SJSA1 (cell line): ENCODE measurements around the gene RPRD2. TPM values are rescaled to one million over a fixed set of nuclear protein-coding genes. Genes with fewer than 3 reads are reported as not detected.
A peak's percentile ranks its signal among the peaks of the same experiment; 100 is the strongest.

ENCODE experiments used
- DNase-seq, 2 experiments: peaks; one replicate each; pipeline ENCODE4 v3.0.0-alpha.2; 2015 to 2020; ENCODE audit warnings: low spot score in 2 of 2, low read depth in 1 of 2
- H3K27ac ChIP-seq: fragments of 250-450 bp; sonication (Bioruptor Pico); 2 replicates; pipeline ENCODE4 v1.5.1; 2020; ENCODE audit warnings: mild to moderate bottlenecking, moderate library complexity
- H3K27me3 ChIP-seq: fragments of 250-450 bp; sonication (Bioruptor Pico); replicated peaks from 2 replicates; pipeline ENCODE4 v1.5.1; 2020; ENCODE audit warnings: mild to moderate bottlenecking, moderate library complexity
- H3K36me3 ChIP-seq: fragments of 250-450 bp; sonication (Bioruptor Pico); 2 replicates; pipeline ENCODE4 v1.5.1; 2020; ENCODE audit warnings: mild to moderate bottlenecking
- H3K4me1 ChIP-seq: fragments of 250-450 bp; sonication (Bioruptor Pico); replicated peaks from 2 replicates; pipeline ENCODE4 v1.6.1; 2021; ENCODE audit warnings: mild to moderate bottlenecking
- H3K4me3 ChIP-seq: fragments of 250-450 bp; sonication (Bioruptor Pico); 2 replicates; pipeline ENCODE4 v1.5.1; 2020; ENCODE audit warnings: mild to moderate bottlenecking
- H3K9me3 ChIP-seq: fragments of 250-450 bp; sonication (Bioruptor Pico); replicated peaks from 2 replicates; pipeline ENCODE4 v1.5.1; 2020; ENCODE audit warnings: mild to moderate bottlenecking
- total RNA-seq: library from RNA; depleted of rRNA; stranded (reverse); fragments of >200 nt; shearing (Covaris generic); gene quantifications from 2 replicates; pipeline ENCODE4 v1.2.3, GENCODE V29; 2014

The RPRD2 gene
- total RNA-seq, 1 experiment from 2014 or later, result 9.9 TPM

GRCh38 chr1:150466964-150467363, 103.0 kb downstream of the RPRD2 start:
- no peaks in the 10 kb centered on the region for H3K4me1 ChIP-seq
- no peak overlapping the region for H3K27ac ChIP-seq
- H3K4me3 ChIP-seq, result no peak overlapping the region
- no peak for DNase-seq
- H3K9me3 ChIP-seq, result no peaks in the 10 kb centered on the region
- peaks cover 43% of the 10 kb centered on the region for H3K36me3 ChIP-seq
- H3K27me3 ChIP-seq, result no peaks in the 10 kb centered on the region

GRCh38 chr1:150469291-150469690, 105.3 kb downstream of the RPRD2 start:
- H3K4me3 ChIP-seq, result no peak overlapping the region
- no peaks in the 10 kb centered on the region for H3K9me3 ChIP-seq
- no peak overlapping the region for H3K27ac ChIP-seq
- peaks cover 5% of the 10 kb centered on the region; the same call in 1 of the 2 replicates for H3K27me3 ChIP-seq
- H3K36me3 ChIP-seq, result peaks cover 55% of the 10 kb centered on the region
- DNase-seq, result no peak
- no peaks in the 10 kb centered on the region for H3K4me1 ChIP-seq

GRCh38 chr1:150472601-150473200, 108.8 kb downstream of the RPRD2 start:
- Histone ChIP-seq H3K27me3 (peaks cover 11% of the 10 kb centered on the region; the same call in 1 of the 2 replicates), H3K27ac (no peak overlapping the region), H3K36me3 (peaks cover 38% of the 10 kb centered on the region), H3K4me1 (peaks cover 21% of the 10 kb centered on the region), H3K9me3 (no peaks in the 10 kb centered on the region), H3K4me3 (no peak overlapping the region)
- DNase-seq, result no peak

DNA sequence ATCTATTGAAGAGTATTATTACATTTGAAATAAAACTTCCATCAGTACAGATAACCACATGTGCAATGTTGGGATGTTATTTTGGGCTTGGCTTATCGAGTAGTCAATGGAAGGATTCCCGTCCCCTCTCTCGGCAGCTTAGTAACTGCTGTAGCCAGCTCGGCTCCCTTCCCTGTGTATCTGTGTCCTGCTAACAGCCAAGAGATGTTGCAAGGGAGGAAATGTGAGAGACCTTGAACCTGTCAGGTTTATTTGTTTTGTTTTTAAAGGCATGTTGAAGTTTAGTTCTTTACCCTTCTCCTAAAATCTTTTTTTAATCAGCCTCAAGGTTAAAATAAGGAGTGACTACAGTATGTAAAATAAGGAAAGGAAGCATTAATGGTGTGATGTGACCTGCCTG, 109.7 kb downstream of the RPRD2 start:
- H3K27ac ChIP-seq, result no peak overlapping the region
- H3K4me3 ChIP-seq, result no peak overlapping the region
- peaks cover 26% of the 10 kb centered on the region for H3K4me1 ChIP-seq
- no peaks in the 10 kb centered on the region for H3K9me3 ChIP-seq
- peaks cover 11% of the 10 kb centered on the region; the same call in 1 of the 2 replicates for H3K27me3 ChIP-seq
- H3K36me3 ChIP-seq, result peaks cover 38% of the 10 kb centered on the region
- DNase-seq, result no peak

GRCh38 chr1:150474869-150475268, 110.9 kb downstream of the RPRD2 start:
- peaks cover 26% of the 10 kb centered on the region for H3K4me1 ChIP-seq
- H3K36me3 ChIP-seq, result peaks cover 35% of the 10 kb centered on the region
- H3K27me3 ChIP-seq, result peaks cover 20% of the 10 kb centered on the region
- no peak for DNase-seq
- no peak overlapping the region for H3K27ac ChIP-seq
- no peaks in the 10 kb centered on the region for H3K9me3 ChIP-seq
- no peak overlapping the region for H3K4me3 ChIP-seq

- Histone ChIP-seq H3K9me3 (no peaks in the 10 kb centered on the region), H3K36me3 (peaks cover 16% of the 10 kb centered on the region), H3K27ac (no peak overlapping the region), H3K4me3 (no peak overlapping the region), H3K27me3 (peaks cover 20% of the 10 kb centered on the region), H3K4me1 (peaks cover 26% of the 10 kb centered on the region)
- DNase-seq, result peak; percentile 61 to 79
These were observed 112.8 kb downstream of the RPRD2 start for GRCh38 chr1:150476754-150477153.

- Histone ChIP-seq H3K4me1 (peaks cover 26% of the 10 kb centered on the region), H3K27me3 (peaks cover 20% of the 10 kb centered on the region), H3K4me3 (no peak overlapping the region), H3K27ac (no peak overlapping the region), H3K9me3 (no peaks in the 10 kb centered on the region), H3K36me3 (peaks cover 10% of the 10 kb centered on the region)
- no peak for DNase-seq
These were observed 113.4 kb downstream of the RPRD2 start for GRCh38 chr1:150477320-150477719.

DNA sequence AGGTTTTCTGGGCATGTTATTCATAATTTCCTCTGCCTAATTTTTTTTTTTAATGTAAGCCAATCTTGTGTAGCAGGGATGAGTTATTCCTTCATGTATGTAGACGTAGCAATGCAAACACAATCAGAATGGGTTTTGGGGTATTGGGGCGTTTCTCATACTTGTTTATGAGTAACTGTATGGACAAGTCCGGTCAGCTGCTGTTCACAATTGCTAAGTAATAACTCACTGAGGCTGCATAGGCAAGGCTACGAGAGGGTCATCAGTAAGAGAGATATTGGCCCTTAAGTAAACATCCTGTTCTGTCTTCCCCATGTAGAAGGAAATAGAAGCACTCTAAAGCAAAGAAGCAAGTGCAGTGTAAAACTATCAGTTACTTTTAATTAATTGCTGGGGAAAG, 113.8 kb downstream of the RPRD2 start:
- Histone ChIP-seq H3K9me3 (no peaks in the 10 kb centered on the region), H3K4me3 (no peak overlapping the region), H3K4me1 (peaks cover 26% of the 10 kb centered on the region), H3K27ac (no peak overlapping the region), H3K27me3 (peaks cover 20% of the 10 kb centered on the region), H3K36me3 (peaks cover 6% of the 10 kb centered on the region)
- DNase-seq, result no peak

DNA sequence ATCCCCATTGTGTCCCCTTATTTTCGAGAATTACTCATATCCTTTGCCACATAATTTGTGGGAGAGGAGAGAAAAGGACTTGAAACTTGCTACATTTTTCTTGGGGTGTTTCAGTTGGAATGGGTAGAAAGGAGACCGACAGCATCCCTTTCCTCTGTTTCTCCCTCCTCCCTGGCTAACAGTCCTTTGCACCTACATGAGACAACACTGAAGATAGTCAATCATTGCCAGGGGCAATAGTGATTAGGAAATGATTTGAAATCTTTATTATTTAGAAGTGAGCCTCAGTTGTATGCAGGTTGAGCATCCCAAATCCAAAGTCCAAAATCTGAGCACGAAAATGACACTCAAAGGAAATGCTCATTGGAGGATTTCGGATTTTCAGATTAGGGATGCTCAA, 115.4 kb downstream of the RPRD2 start:
- no peak overlapping the region for H3K4me3 ChIP-seq
- H3K27ac ChIP-seq, result no peak overlapping the region
- no peaks in the 10 kb centered on the region for H3K36me3 ChIP-seq

DNA sequence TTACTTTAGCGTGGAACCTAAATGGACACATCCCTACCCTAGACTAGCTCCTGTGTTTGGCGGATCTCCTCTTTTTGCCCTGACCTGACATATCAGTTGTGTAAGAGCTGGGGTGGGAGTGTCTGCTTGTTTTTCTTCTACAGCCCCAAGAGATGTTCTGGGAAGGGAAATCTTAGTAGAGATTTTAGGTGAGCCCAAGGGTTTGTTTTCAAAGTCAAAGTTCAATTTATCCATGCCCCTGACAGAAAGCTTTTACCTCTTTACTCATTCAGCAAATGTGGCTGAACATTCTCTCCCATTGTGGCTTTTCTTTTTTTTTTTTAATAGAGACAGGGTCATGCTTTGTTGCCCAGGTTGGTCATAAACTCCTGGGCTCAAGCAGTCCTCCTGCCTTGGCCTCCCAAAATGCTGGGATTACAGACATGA, 116.0 kb downstream of the RPRD2 start:
- peaks cover 15% of the 10 kb centered on the region for H3K27me3 ChIP-seq
- no peak for DNase-seq
- no peaks in the 10 kb centered on the region for H3K9me3 ChIP-seq
- no peak overlapping the region for H3K4me3 ChIP-seq
- H3K36me3 ChIP-seq, result no peaks in the 10 kb centered on the region
- peaks cover 30% of the 10 kb centered on the region for H3K4me1 ChIP-seq
- H3K27ac ChIP-seq, result no peak overlapping the region

More for the DNA sequence above, 115.4 kb downstream of the RPRD2 start:
- H3K9me3 ChIP-seq, result no peaks in the 10 kb centered on the region
- H3K4me1 ChIP-seq, result peaks cover 26% of the 10 kb centered on the region
- peaks cover 15% of the 10 kb centered on the region for H3K27me3 ChIP-seq
- no peak for DNase-seq

- H3K27me3 ChIP-seq, result peaks cover 4% of the 10 kb centered on the region
- H3K27ac ChIP-seq, result no peak overlapping the region
- DNase-seq, result no peak
- no peak overlapping the region for H3K4me3 ChIP-seq
- no peaks in the 10 kb centered on the region for H3K9me3 ChIP-seq
- H3K4me1 ChIP-seq, result peaks cover 12% of the 10 kb centered on the region; the same call in 1 of the 2 replicates
- peaks cover 8% of the 10 kb centered on the region for H3K36me3 ChIP-seq
These were observed 120.5 kb downstream of the RPRD2 start for GRCh38 chr1:150484431-150484830.

DNA sequence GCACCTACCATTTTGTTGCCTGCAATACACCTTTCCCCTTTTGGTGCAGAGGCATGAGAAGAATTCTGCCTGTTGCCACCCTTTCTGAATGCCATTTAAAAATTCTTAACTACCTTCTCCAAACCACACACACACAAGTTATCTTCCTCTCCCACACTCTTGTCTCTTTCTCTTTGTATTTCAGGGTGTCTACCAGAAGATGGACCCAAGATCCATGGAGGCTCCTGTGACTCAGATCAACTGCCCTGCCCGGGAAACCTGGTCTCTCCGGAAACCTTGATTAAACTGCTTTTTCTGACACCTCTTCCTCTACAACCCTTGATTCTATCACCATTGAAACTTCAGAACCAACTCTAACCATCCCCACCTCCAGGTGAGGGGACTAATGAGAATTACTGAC, 120.9 kb downstream of the RPRD2 start:
- H3K36me3 ChIP-seq, result peaks cover 10% of the 10 kb centered on the region
- DNase-seq, result no peak
- peaks cover 12% of the 10 kb centered on the region; the same call in 1 of the 2 replicates for H3K4me1 ChIP-seq
- H3K4me3 ChIP-seq, result no peak overlapping the region
- no peak overlapping the region for H3K27ac ChIP-seq
- H3K9me3 ChIP-seq, result no peaks in the 10 kb centered on the region
- no peaks in the 10 kb centered on the region; the same call in 1 of the 2 replicates for H3K27me3 ChIP-seq

- Histone ChIP-seq H3K27me3 (no peaks in the 10 kb centered on the region), H3K9me3 (no peaks in the 10 kb centered on the region), H3K4me1 (peaks cover 12% of the 10 kb centered on the region; the same call in 1 of the 2 replicates), H3K36me3 (peaks cover 22% of the 10 kb centered on the region), H3K4me3 (peak within 1 kb of the TSS; percentile 55), H3K27ac (0 out of 2 replicates have a peak within 1 kb of the TSS, but pooled peaks have one; percentile 1)
- DNase-seq, result peak; percentile 92 to 97
These were observed 123.2 kb downstream of the RPRD2 start, which contains the start of gene TARS2 for GRCh38 chr1:150486966-150487762. TARS2 (plus strand) TSS chr1:150487419; CDS start chr1:150487451, 32 bp downstream.

GRCh38 chr1:150487763-150488115, 123.8 kb downstream of the RPRD2 start:
- Histone ChIP-seq H3K4me1 (peaks cover 12% of the 10 kb centered on the region; the same call in 1 of the 2 replicates), H3K27ac (0 out of 2 replicates have a peak overlapping the region, but pooled peaks have one; percentile 1), H3K36me3 (peaks cover 26% of the 10 kb centered on the region), H3K4me3 (peak overlapping the region; percentile 55), H3K27me3 (no peaks in the 10 kb centered on the region), H3K9me3 (no peaks in the 10 kb centered on the region)
- no peak for DNase-seq
